D341Med (cell line): ENCODE results near the gene EGFL6.
"Not testable (repeated sequence)": the region's sequence is repeated elsewhere in the genome, so short reads cannot be mapped to it uniquely, and the experiment has no call there.

Experiments used
- DNase-seq: peaks from one replicate; pipeline ENCODE4 v3.0.0; 2012; ENCODE audit warnings: low spot score

Gene EGFL6

GRCh38 chrX:13590914-13591313 lies 21.5 kb downstream of the EGFL6 start:
- no peak for DNase-seq

- no peak for DNase-seq
These were observed 28.5 kb downstream of the EGFL6 start for GRCh38 chrX:13597874-13598273.

- peak; percentile 25 for DNase-seq
These were observed 29.5 kb downstream of the EGFL6 start for GRCh38 chrX:13598877-13599276.

DNA sequence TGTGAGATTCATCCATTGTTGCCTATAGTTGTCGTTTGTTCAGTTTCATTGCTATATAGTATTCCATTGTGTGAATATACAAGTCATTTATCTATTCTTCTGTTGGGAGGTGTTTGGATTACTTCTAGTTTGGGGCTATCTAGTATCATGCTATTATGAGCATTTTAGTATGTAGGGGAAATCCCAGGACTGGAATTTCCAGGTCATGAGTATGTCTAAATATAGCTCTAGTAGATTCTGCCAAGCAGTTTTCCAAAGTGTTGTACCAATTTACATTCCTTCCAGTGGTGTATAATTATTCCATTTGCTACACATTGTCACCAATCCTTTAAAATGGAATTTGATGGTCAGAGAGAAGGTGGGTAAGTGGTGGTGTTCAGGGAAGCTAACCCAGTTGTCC lies 30.1 kb downstream of the EGFL6 start:
- DNase-seq, result no peak

- no peak for DNase-seq
These were observed 36.2 kb downstream of the EGFL6 start for GRCh38 chrX:13605611-13606010.

GRCh38 chrX:13607331-13607995 lies 38.1 kb downstream of the EGFL6 start:
- no peak for DNase-seq

GRCh38 chrX:13607996-13608365 lies 38.6 kb downstream of the EGFL6 start:
- DNase-seq, result no peak

- no peak for DNase-seq
These were observed 44.8 kb downstream of the EGFL6 start for GRCh38 chrX:13614154-13614553.

DNA sequence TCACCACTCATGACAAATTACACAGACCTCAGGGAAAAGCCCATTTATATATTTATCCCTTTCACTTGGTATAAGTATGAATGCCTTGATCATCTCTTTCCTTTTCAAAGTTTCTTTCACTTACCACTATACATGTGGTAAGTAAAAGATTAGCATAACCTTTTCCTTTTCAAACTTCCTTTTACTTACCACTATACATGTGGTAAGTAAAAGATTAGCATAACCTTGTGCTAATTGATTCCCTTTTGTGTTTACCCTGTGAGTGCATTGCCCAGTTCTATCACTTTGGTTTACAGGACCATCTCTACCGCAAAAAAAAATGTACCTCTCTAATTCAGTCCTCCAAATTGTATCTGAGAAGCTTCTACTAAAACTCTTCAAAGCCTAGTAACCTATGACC lies 50.8 kb downstream of the EGFL6 start:
- no peak for DNase-seq

DNA sequence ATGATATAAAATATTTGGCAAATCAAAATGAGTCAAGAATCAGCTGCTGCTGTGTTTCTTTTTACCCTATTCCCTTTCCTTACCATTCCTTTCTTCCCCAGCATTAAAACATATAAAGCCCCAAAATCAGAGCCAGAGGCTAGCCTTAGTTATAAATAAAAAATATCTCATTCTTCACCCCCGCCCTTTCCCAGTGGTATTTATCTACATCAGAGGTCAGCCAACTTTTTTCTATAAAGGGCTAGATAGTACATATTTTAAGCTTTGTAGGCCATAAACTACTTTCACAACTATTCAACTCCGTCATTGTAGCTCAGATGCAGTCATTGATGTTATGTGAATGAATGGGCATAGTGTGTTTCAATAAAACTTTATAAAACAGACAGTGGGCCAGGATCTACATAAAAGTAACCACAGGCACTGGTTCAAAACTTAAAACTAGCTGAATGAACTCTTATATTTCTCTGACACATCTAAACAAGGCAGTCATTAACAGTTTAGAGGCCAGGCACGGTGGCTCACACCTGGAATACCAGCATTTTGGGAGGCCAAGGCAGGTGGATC lies 53.1 kb downstream of the EGFL6 start:
- no peak for DNase-seq

DNA sequence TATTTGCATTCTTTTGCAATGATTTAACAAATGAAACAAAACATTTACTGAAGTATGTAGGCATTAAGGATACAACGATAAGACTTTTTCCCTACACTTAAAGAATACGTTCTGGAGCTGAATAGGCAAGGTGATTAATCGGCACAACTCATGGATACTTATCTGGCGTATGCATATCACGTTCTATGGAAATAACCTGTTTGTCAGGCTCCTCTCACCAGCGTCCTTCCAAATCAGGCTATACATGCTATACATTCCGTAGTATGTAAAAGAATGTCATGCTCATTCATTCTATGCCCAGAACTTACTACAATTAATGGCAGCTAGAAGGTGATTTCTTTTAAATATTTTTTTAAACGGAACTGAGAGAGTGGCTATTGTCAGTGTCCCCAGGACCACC lies 57.9 kb downstream of the EGFL6 start:
- no peak for DNase-seq

DNA sequence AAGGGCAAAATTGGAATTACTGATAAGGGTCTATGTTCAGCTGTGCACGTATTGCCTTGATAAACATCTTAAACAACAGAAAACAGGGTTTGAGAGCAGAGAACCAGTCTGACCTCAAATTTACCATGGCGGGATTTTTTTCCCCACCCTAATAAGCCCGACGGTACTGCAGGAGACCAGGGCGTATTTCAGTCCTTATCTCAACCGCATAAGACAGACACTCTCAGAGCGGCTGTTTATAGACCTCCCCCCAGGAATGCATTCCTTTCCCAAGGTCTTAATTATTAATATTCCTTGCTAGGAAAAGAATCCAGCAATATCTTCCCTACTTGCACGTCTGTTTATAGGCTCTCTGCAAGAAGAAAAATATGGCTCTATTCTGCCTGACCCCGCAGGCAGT lies 67.8 kb downstream of the EGFL6 start:
- DNase-seq, result not testable (repeated sequence)

DNA sequence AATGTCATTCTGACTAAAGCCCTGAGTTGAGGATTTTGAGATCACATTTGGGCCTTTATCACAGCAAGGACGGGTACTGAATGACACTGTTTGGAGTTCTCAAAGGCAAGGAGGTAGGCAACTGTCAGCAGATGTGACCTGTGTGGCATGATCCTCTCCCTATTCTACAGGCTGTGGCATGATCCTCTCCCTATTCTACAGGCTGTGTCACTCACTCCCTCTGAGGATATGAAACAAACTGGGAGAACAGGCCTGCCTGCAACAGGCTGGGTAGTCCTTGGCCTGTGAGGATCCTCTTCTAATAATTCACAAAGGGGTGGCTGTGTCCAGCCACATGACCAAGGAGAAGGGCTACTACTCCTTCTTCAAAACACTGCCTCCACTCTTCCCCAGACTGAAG lies 68.6 kb downstream of the EGFL6 start:
- no peak for DNase-seq

DNA sequence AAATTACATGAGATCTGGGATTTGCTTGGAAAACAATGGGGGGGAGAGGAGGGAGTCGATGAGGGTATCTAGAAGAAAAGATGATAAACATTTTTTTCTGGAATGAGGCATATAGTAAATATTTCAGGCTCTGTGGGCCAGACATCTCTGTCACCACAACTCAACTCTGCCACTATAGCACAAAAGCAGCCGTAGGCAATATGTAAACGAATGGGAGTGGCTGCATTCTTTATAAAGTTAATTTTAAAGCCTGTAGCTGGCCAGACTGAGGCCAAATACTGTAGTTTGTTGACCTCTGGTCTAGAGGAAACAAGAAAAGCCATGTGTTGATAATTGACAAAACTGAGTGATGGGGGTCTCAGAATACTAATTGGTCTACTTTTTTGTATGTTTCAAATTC lies 69.4 kb downstream of the EGFL6 start:
- no peak for DNase-seq

DNA sequence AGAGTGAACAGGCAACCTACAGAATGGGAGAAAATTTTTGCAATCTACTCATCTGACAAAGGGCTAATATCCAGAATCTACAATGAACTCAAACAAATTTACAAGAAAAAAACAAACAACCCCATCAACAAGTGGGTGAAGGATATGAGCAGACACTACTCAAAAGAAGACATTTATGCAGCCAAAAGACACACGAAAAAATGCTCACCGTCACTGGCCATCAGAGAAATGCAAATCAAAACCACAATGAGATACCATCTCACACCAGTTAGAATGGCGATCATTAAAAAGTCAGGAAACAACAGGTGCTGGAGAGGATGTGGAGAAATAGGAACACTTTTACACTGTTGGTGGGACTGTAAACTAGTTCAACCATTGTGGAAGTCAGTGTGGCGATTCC lies 72.3 kb downstream of the EGFL6 start:
- not testable (repeated sequence) for DNase-seq

DNA sequence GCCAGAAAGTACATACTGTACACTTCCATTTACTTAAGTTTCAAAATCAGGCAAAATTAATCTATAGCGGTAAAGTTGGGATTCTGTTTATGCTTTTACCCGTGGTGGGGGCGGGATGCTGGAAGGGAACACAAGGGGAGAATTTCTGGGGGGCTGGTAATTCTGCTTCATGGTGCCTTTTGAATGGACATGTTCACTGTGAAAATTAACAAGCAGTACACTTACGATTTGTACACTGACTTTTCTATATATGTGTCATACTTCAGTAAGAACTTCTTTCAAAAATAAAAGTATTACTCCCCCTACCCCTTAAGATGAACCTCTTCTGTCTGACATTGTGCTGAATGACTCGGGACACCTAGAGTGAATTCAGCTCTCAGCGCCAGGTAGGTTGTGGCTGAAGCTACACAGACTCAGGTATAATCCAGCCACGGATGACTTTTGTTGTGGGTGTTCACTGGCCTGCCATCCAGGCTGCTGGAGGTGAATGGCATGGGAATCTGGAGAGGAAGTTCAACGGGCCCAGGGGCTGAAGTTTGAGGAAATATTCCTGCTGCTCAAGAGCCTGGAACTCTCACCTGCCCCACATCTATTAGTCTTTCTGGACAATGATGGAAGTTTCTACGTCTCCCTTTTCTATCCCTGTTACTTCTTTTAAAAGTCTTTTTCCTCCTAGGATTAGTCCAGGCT lies 76.2 kb downstream of the EGFL6 start:
- no peak for DNase-seq

- DNase-seq, result peak; percentile 51
These were observed 76.8 kb downstream of the EGFL6 start for GRCh38 chrX:13646154-13646549.

DNA sequence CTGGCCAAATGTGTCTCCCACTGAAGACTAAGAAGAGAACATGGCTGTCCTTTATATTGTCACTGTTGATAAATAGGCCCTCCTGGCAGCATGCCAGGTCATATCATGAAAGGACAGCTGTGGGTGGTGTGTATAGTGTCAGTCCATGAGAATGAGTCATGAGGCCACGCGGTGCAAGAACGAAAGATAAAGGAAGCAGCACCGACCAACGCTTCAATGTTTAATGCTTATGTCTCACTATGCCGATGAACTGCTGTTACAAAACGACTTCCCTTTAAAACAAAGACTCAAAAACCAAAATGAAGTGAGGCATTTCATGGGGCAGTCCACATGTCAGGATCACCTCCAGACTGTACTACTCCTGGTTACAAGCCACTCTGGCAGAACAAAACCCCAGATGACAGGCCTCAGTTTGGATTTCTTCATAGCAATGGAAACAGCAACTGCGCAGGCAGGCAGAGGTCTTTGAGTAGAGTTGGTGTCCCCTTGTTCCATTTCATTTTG lies 78.4 kb downstream of the EGFL6 start:
- no peak for DNase-seq

- not testable (repeated sequence) for DNase-seq
These were observed 78.9 kb downstream of the EGFL6 start for GRCh38 chrX:13648336-13648735.

GRCh38 chrX:13649838-13650237 lies 80.4 kb downstream of the EGFL6 start:
- DNase-seq, result no peak

DNA sequence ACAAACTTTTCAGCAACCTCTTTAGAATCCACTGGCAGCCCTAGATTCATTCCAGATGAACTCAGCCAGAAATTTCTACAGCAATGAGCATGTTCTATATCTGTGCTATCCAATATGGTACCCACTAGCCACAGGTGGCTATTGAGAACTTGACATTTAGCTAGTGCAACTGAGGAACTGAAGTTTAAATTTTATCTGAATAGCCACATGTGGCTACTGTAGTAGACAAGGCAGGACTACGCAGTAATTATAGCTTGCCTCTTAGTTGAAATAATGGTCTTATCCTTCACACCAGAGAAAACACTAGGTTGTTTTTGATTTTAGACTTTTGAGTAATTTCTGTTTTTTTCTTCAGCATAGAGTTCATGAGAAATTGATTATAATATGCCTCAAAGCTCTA lies 80.9 kb downstream of the EGFL6 start:
- DNase-seq, result no peak

DNA sequence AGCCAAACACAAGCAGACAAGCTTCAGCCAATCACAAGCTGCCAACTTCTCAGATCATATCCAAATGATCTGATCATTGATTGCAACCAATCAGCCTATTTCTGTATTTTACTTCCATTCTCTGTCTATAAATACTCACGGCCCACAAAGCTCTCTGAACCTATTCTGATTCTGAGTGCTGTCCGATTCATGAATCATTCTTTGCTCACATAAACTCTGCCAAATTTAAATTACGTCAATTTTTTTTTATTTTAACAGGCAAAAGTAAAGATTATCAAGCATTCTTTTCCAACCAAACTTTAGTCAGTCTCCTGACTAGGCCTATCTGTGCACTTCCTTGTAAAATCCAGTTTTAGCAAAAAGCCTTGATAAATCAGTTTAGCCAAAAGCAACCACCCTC lies 81.7 kb downstream of the EGFL6 start:
- no peak for DNase-seq

DNA sequence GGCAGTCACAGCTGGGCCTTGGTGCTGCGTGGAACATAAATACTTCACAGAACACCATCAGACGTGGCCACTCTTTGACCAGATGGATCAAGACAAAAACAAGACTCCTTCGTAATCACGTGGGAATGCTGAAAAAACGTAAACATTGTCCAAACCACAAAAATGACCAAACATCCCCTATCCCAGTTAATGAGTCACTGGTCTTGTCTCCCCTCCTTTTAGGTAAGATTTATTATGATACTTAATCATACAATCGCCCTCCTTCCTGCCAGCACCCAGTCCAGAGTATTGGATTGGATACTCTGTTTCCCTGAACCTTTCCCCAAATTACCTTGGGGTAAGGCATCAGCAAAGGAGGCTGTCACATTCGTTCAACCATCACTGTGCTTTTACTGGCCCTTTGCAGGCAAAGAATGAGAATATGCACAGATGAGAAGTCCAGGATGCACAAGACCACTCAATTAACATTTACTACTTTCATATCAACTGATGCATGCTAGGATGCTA lies 82.9 kb downstream of the EGFL6 start:
- DNase-seq, result no peak
